ENCODE measurements around the gene HOXC6.
A peak's percentile ranks its signal among the peaks of the same experiment; 100 is the strongest.

The HOXC6 gene

GRCh38 chr12:54008260-54008552 is 20.0 kb upstream of the HOXC6 start:
- Histone ChIP-seq H3K79me2 (ENCODE audit: insufficient read depth, low read length) (no peaks in the 10 kb centered on the region), H3K4me3 (ENCODE audit: low read length, poor library complexity, severe bottlenecking) (no peak overlapping the region), H3F3A (ENCODE audit: low read depth) (no peaks in the 10 kb centered on the region), H3K4me1 (ENCODE audit: insufficient read depth, low read length, poor library complexity, severe bottlenecking) (peaks cover 30% of the 10 kb centered on the region), H3K9me3 (ENCODE audit: insufficient read depth, low read depth, low read length) (no peaks in the 10 kb centered on the region), H3K9ac (ENCODE audit: low read depth, low read length, poor library complexity, severe bottlenecking) (no peak overlapping the region), H3K4me2 (ENCODE audit: low read depth, low read length, poor library complexity, severe bottlenecking) (no peak overlapping the region), H2AFZ (ENCODE audit: low read length) (no peak overlapping the region), H3K9me2 (replicated peaks; ENCODE audit: low read depth, low read length) (no peaks in the 10 kb centered on the region), H3K36me3 (ENCODE audit: insufficient read depth, low read length) (no peaks in the 10 kb centered on the region), H3K27me3 (ENCODE audit: insufficient read depth, low read length, poor library complexity, severe bottlenecking) (no peaks in the 10 kb centered on the region), H4K20me1 (ENCODE audit: insufficient read depth, low read length, poor library complexity, severe bottlenecking) (no peaks in the 10 kb centered on the region)
- no peak for TF ChIP-seq CTCF (conservative IDR thresholded peaks at IDR 0.05; ENCODE audit: low read length)
- no peak for TF ChIP-seq EZH2phosphoT487 (IDR thresholded peaks at IDR 0.05; ENCODE audit: borderline replicate concordance)

- no peaks in the 10 kb centered on the region for H3K9me3 ChIP-seq (ENCODE audit: insufficient read depth, low read depth, low read length)
- no peaks in the 10 kb centered on the region for H3K79me2 ChIP-seq (ENCODE audit: insufficient read depth, low read length)
- H3F3A ChIP-seq (ENCODE audit: low read depth), result no peaks in the 10 kb centered on the region
- no peak overlapping the region for H3K4me2 ChIP-seq (ENCODE audit: low read depth, low read length, poor library complexity, severe bottlenecking)
- no peak overlapping the region for H2AFZ ChIP-seq (ENCODE audit: low read length)
- no peak overlapping the region for H3K9ac ChIP-seq (ENCODE audit: low read depth, low read length, poor library complexity, severe bottlenecking)
- no peaks in the 10 kb centered on the region for H4K20me1 ChIP-seq (ENCODE audit: insufficient read depth, low read length, poor library complexity, severe bottlenecking)
- peaks cover 41% of the 10 kb centered on the region for H3K4me1 ChIP-seq (ENCODE audit: insufficient read depth, low read length, poor library complexity, severe bottlenecking)
- H3K4me3 ChIP-seq (ENCODE audit: low read length, poor library complexity, severe bottlenecking), result no peak overlapping the region
- no peaks in the 10 kb centered on the region for H3K27me3 ChIP-seq (ENCODE audit: insufficient read depth, low read length, poor library complexity, severe bottlenecking)
- no peak for TF ChIP-seq EZH2phosphoT487 (IDR thresholded peaks at IDR 0.05; ENCODE audit: borderline replicate concordance)
- no peak for TF ChIP-seq CTCF (conservative IDR thresholded peaks at IDR 0.05; ENCODE audit: low read length)
- no peaks in the 10 kb centered on the region for H3K36me3 ChIP-seq (ENCODE audit: insufficient read depth, low read length)
- H3K9me2 ChIP-seq (replicated peaks; ENCODE audit: low read depth, low read length), result no peaks in the 10 kb centered on the region
Observed at GRCh38 chr12:54009171-54010052, 18.8 kb upstream of the HOXC6 start.

GRCh38 chr12:54010053-54010971 is 17.9 kb upstream of the HOXC6 start:
- Histone ChIP-seq H3K9me3 (ENCODE audit: insufficient read depth, low read depth, low read length) (no peaks in the 10 kb centered on the region), H2AFZ (ENCODE audit: low read length) (no peak overlapping the region), H3K4me1 (ENCODE audit: insufficient read depth, low read length, poor library complexity, severe bottlenecking) (peaks cover 48% of the 10 kb centered on the region), H3K4me3 (ENCODE audit: low read length, poor library complexity, severe bottlenecking) (no peak overlapping the region), H4K20me1 (ENCODE audit: insufficient read depth, low read length, poor library complexity, severe bottlenecking) (no peaks in the 10 kb centered on the region), H3K4me2 (ENCODE audit: low read depth, low read length, poor library complexity, severe bottlenecking) (peak overlapping the region; percentile 86), H3K27me3 (ENCODE audit: insufficient read depth, low read length, poor library complexity, severe bottlenecking) (no peaks in the 10 kb centered on the region), H3F3A (ENCODE audit: low read depth) (no peaks in the 10 kb centered on the region), H3K9me2 (replicated peaks; ENCODE audit: low read depth, low read length) (no peaks in the 10 kb centered on the region), H3K36me3 (ENCODE audit: insufficient read depth, low read length) (no peaks in the 10 kb centered on the region), H3K9ac (ENCODE audit: low read depth, low read length, poor library complexity, severe bottlenecking) (peak overlapping the region; percentile 61), H3K79me2 (ENCODE audit: insufficient read depth, low read length) (no peaks in the 10 kb centered on the region)
- no peak for TF ChIP-seq EZH2phosphoT487 (IDR thresholded peaks at IDR 0.05; ENCODE audit: borderline replicate concordance)
- TF ChIP-seq CTCF (conservative IDR thresholded peaks at IDR 0.05; ENCODE audit: low read length), result no peak

Measured in Loucy (cell line).